HCT116 (cell line): ENCODE measurements around the gene PDK2. TPM values are rescaled to one million over a fixed set of nuclear protein-coding genes. Genes with fewer than 3 reads are reported as not detected.

Source experiments
- ATAC-seq: fragments of 200-7000 bp; cut with Tn5 transposase; 2 replicates; pipeline ENCODE4 v1.9.1; 2020; ENCODE audit warnings: mild to moderate bottlenecking, moderate library complexity
- BruUV-seq: library from RNA; stranded (reverse); fragments of 400-500 nt; replicated peaks from 2 replicates; lab custom pipeline; 2021; lab: Mats Ljungman, UMichigan
- CTCF ChIA-PET: fragments of 300-600 bp; sonication (Branson Sonifier 250); formaldehyde crosslinking; loops from one replicate; lab custom pipeline; 2021; ENCODE audit warnings: antibody characterized with exemption; lab: Charles Lee
- POLR2A ChIA-PET: fragments of 300-600, 350-600 bp; sonication (Branson Sonifier 250); formaldehyde crosslinking; loops from one replicate; lab custom pipeline; 2021; ENCODE audit warnings: antibody characterized with exemption; lab: Charles Lee
- RAD21 ChIA-PET, 2 experiments: fragments of 300-600 bp; sonication (Branson Sonifier 250); formaldehyde crosslinking; loops; one replicate each; lab custom pipeline; 2023; ENCODE audit warnings: low total read pairs in 2 of 2; ENCODE audit not compliant: uncharacterized antibody in 2 of 2, unreplicated experiment in 2 of 2, low non-redundant PET in 1 of 2; lab: Charles Lee
- DNase-seq: peaks from one replicate; pipeline ENCODE4 v3.0.0-alpha.2; 2010; ENCODE audit warnings: low read depth, low spot score
- H2AFZ ChIP-seq: fragments of 200-600 bp; shearing (Covaris generic), sonication (generic); 2 replicates; pipeline ENCODE4 v1.6.1; 2017; ENCODE audit warnings: low read depth, mixed run types, mixed read lengths, antibody characterized with exemption, low read length; ENCODE audit not compliant: poor library complexity, severe bottlenecking
- H3K27ac ChIP-seq: 2 replicates; pipeline ENCODE4 v1.5.1; 2012; ENCODE audit warnings: low read depth, low read length
- H3K27me3 ChIP-seq: fragments of 200-600 bp; sonication (generic); 2 replicates; pipeline ENCODE4 v1.6.1; 2016; ENCODE audit warnings: mixed run types, low read length, mixed read lengths; ENCODE audit not compliant: insufficient read depth
- H3K36me3 ChIP-seq, 2 experiments: fragments of 200-500 bp in 1 of 2; fragments of 200-600 bp in 1 of 2; sonication (Bioruptor generic) in 1 of 2; sonication (generic) in 1 of 2; 2 replicates each; pipeline versions ENCODE4 v1.5.1 to v1.6.1; 2014 to 2016; ENCODE audit warnings: low read length in 2 of 2, inconsistent platforms in 1 of 2, mixed read lengths in 1 of 2, mixed run types in 1 of 2; ENCODE audit not compliant: insufficient read depth in 2 of 2, control insufficient read depth in 1 of 2
- H3K4me1 ChIP-seq, 2 experiments: fragments of 200-600 bp in 1 of 2; sonication (generic) in 1 of 2; 2 replicates each; pipeline versions ENCODE4 v1.5.1 to v1.6.1; 2012 to 2017; ENCODE audit warnings: low read length in 2 of 2, inconsistent platforms in 1 of 2, mild to moderate bottlenecking in 1 of 2, mixed read lengths in 1 of 2, mixed run types in 1 of 2, moderate library complexity in 1 of 2; ENCODE audit not compliant: insufficient read depth in 2 of 2, control insufficient read depth in 1 of 2
- H3K4me2 ChIP-seq: fragments of 200-600 bp; sonication (generic); 2 replicates; pipeline ENCODE4 v1.6.1; 2017; ENCODE audit warnings: mixed run types, low read length, mixed read lengths
- H3K4me3 ChIP-seq, 2 experiments: fragments of 200-600 bp in 1 of 2; sonication (generic) in 1 of 2; replicated peaks in 1 of 2; 2 replicates each; pipeline ENCODE4 v1.5.1; 2011 to 2016; ENCODE audit warnings: low read length in 2 of 2, control low read depth in 1 of 2, low read depth in 1 of 2, mild to moderate bottlenecking in 1 of 2, mixed read lengths in 1 of 2, mixed run types in 1 of 2
- H3K79me2 ChIP-seq: fragments of 200-600 bp; sonication (generic); 2 replicates; pipeline ENCODE4 v1.6.1; 2017; ENCODE audit warnings: mild to moderate bottlenecking, mixed run types, low read length, moderate library complexity, mixed read lengths; ENCODE audit not compliant: insufficient read depth
- H3K9ac ChIP-seq: fragments of 200-600 bp; sonication (generic); 2 replicates; pipeline ENCODE4 v1.6.1; 2016; ENCODE audit warnings: low read length, mixed read lengths
- H3K9me2 ChIP-seq: fragments of 200-600 bp; sonication (generic), shearing (Covaris generic); 2 replicates; pipeline ENCODE4 v1.6.1; 2017; ENCODE audit warnings: mixed run types, mild to moderate bottlenecking, moderate library complexity; ENCODE audit not compliant: insufficient read depth
- H3K9me3 ChIP-seq, 2 experiments: fragments of 200-500 bp in 1 of 2; fragments of 200-600 bp in 1 of 2; sonication (Bioruptor generic) in 1 of 2; sonication (generic) in 1 of 2; 2 replicates each; pipeline ENCODE4 v1.6.1; 2014 to 2017; ENCODE audit warnings: low read length in 2 of 2, mixed read lengths in 2 of 2, inconsistent platforms in 1 of 2, low read depth in 1 of 2, mild to moderate bottlenecking in 1 of 2, mixed run types in 1 of 2, moderate library complexity in 1 of 2; ENCODE audit not compliant: control insufficient read depth in 1 of 2, insufficient read depth in 1 of 2
- H4K20me1 ChIP-seq: fragments of 200-600 bp; sonication (generic), shearing (Covaris generic); 2 replicates; pipeline ENCODE4 v1.6.1; 2017; ENCODE audit warnings: mixed run types, mild to moderate bottlenecking, moderate library complexity; ENCODE audit not compliant: insufficient read depth
- CBX3 ChIP-seq: IDR thresholded peaks from 2 replicates; pipeline ENCODE4 v1.6.1; 2012; ENCODE audit warnings: low read depth
- EGR1 ChIP-seq: IDR thresholded peaks from 2 replicates; pipeline ENCODE4 v1.6.1; 2012; ENCODE audit warnings: low read depth
- ELF1 ChIP-seq: IDR thresholded peaks from 2 replicates; pipeline ENCODE4 v1.6.1; 2012; ENCODE audit warnings: low read depth, borderline replicate concordance
- EZH2 ChIP-seq: fragments of 200-600 bp; sonication (generic); IDR thresholded peaks from 2 replicates; pipeline ENCODE4 v1.6.1; 2017; ENCODE audit warnings: antibody characterized with exemption, mixed run types
- EZH2phosphoT487 ChIP-seq: fragments of 200-600 bp; IDR thresholded peaks from 2 replicates; pipeline ENCODE4 v1.6.1; 2018; ENCODE audit warnings: antibody characterized with exemption, borderline replicate concordance
- FOSL1 ChIP-seq: IDR thresholded peaks from 2 replicates; pipeline ENCODE4 v1.6.1; 2012; ENCODE audit warnings: low read depth
- POLR2A ChIP-seq: IDR thresholded peaks from 2 replicates; pipeline ENCODE4 v1.7.0; 2011; ENCODE audit warnings: borderline replicate concordance; ENCODE audit not compliant: insufficient read depth, insufficient read length; ENCODE audit errors: extremely low read depth
- POLR2AphosphoS5 ChIP-seq: IDR thresholded peaks from 2 replicates; pipeline ENCODE4 v1.6.1; 2011; ENCODE audit warnings: mild to moderate bottlenecking, low read depth, low read length, moderate library complexity
- RAD21 ChIP-seq: IDR thresholded peaks from 2 replicates; pipeline ENCODE4 v1.6.1; 2012; ENCODE audit warnings: low read depth, mild to moderate bottlenecking
- SIN3A ChIP-seq: IDR thresholded peaks from 2 replicates; pipeline ENCODE4 v1.6.1; 2012; ENCODE audit warnings: low read depth
- SP1 ChIP-seq: IDR thresholded peaks from 2 replicates; pipeline ENCODE4 v1.6.1; 2012; ENCODE audit warnings: low read depth
- SRF ChIP-seq: IDR thresholded peaks from 2 replicates; pipeline ENCODE4 v1.6.1; 2012; ENCODE audit warnings: low read depth
- TCF7L2 ChIP-seq: IDR thresholded peaks from 2 replicates; pipeline ENCODE4 v1.7.0; 2011; ENCODE audit warnings: borderline replicate concordance, inconsistent platforms; ENCODE audit not compliant: insufficient read depth, insufficient read length; ENCODE audit errors: extremely low read depth
- ZFX ChIP-seq: fragments of 450-650 bp; IDR thresholded peaks from 2 replicates; pipeline ENCODE4 v1.6.1; 2017
- ZNF274 ChIP-seq: fragments of 200-500 bp; sonication (Bioruptor generic); IDR thresholded peaks from 2 replicates; pipeline ENCODE4 v1.6.1; 2014; ENCODE audit warnings: mild to moderate bottlenecking, low read depth, low read length, inconsistent platforms
- intact Hi-C: fragments of 100-400 bp; cut with micrococcal nuclease; formaldehyde crosslinking; loops from 2 replicates; pipeline ENCODE4 v1.10.0; 2022
- total RNA-seq: library from RNA; stranded (reverse); gene quantifications from one replicate; pipeline ENCODE4 v1.2.1, GENCODE V29; 2021; ENCODE audit not compliant: unreplicated experiment
- TF ChIP-seq, protein P1 (sequence below): IDR thresholded peaks from 2 replicates; pipeline ENCODE4 v1.6.1; 2012; ENCODE audit warnings: low read depth
- TF ChIP-seq, protein P2 (sequence below): IDR thresholded peaks from 2 replicates; pipeline ENCODE4 v1.6.1; 2012
- TF ChIP-seq, protein P3 (sequence below): IDR thresholded peaks from 2 replicates; pipeline ENCODE4 v1.6.1; 2011; ENCODE audit warnings: mild to moderate bottlenecking, low read length, moderate library complexity; ENCODE audit not compliant: insufficient replicate concordance; ENCODE audit errors: extremely low read depth
- TF ChIP-seq, protein P4 (sequence below): IDR thresholded peaks from 2 replicates; pipeline ENCODE4 v1.6.1; 2012
- TF ChIP-seq, protein P5 (sequence below), 3 experiments: fragments of 200-600 bp in 1 of 3; sonication (generic) in 1 of 3; IDR thresholded peaks in 2 of 3; conservative IDR thresholded peaks in 1 of 3; 2 replicates each; pipeline ENCODE4 v1.5.1; 2012 to 2017; ENCODE audit warnings: low read depth in 2 of 3, low read length in 2 of 3, antibody characterized with exemption in 1 of 3, borderline replicate concordance in 1 of 3, control low read depth in 1 of 3, mild to moderate bottlenecking in 1 of 3, mixed read lengths in 1 of 3, mixed run types in 1 of 3, moderate library complexity in 1 of 3; ENCODE audit not compliant: insufficient read depth in 1 of 3

Gene PDK2
- total RNA-seq, 1 experiment from 2014 or later = 39.1 TPM

DNA sequence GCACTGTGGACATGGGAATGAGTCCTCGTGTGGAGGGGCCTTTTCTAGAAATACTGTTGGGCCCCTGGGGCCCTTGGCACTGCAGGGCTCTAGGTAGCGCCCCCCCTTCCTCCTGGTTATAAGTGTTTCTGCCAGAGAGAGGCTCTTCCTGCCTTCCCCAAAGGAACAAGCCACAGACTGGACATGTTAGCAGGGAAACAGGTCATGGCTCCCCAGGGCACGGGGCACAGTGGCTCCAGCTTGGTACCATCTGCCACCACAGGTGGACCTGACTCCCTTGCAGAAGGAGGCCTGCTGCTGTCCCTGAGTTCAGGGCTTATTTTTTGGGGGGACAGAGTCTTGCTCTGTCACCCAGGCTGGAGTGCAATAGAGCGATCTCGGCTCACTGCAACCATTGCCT is 8.8 kb downstream of the PDK2 start:
- ATAC-seq = no peak
- BruUV-seq = no TSS peak
- intact Hi-C loops = no loop called here
- Histone ChIP-seq H3K4me1 (peaks cover 33 to 41% of the 10 kb centered on the region in 2 experiments), H4K20me1 (no peaks in the 10 kb centered on the region), H3K9me3 (no peaks in the 10 kb centered on the region)
- RAD21 ChIA-PET = no interaction called here
- no peak for TF ChIP-seq EGR1
- TF ChIP-seq SP1 = no peak
- TF ChIP-seq EZH2phosphoT487 = no peak
- no peak for TF ChIP-seq POLR2AphosphoS5
- TF ChIP-seq, protein P1, sequence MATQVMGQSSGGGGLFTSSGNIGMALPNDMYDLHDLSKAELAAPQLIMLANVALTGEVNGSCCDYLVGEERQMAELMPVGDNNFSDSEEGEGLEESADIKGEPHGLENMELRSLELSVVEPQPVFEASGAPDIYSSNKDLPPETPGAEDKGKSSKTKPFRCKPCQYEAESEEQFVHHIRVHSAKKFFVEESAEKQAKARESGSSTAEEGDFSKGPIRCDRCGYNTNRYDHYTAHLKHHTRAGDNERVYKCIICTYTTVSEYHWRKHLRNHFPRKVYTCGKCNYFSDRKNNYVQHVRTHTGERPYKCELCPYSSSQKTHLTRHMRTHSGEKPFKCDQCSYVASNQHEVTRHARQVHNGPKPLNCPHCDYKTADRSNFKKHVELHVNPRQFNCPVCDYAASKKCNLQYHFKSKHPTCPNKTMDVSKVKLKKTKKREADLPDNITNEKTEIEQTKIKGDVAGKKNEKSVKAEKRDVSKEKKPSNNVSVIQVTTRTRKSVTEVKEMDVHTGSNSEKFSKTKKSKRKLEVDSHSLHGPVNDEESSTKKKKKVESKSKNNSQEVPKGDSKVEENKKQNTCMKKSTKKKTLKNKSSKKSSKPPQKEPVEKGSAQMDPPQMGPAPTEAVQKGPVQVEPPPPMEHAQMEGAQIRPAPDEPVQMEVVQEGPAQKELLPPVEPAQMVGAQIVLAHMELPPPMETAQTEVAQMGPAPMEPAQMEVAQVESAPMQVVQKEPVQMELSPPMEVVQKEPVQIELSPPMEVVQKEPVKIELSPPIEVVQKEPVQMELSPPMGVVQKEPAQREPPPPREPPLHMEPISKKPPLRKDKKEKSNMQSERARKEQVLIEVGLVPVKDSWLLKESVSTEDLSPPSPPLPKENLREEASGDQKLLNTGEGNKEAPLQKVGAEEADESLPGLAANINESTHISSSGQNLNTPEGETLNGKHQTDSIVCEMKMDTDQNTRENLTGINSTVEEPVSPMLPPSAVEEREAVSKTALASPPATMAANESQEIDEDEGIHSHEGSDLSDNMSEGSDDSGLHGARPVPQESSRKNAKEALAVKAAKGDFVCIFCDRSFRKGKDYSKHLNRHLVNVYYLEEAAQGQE = no peak
- TF ChIP-seq SRF = no peak
- TF ChIP-seq, protein P2, sequence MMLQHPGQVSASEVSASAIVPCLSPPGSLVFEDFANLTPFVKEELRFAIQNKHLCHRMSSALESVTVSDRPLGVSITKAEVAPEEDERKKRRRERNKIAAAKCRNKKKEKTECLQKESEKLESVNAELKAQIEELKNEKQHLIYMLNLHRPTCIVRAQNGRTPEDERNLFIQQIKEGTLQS = no peak
- TF ChIP-seq RAD21 = no peak
- no peak for TF ChIP-seq ZNF274
- TF ChIP-seq, protein P3, sequence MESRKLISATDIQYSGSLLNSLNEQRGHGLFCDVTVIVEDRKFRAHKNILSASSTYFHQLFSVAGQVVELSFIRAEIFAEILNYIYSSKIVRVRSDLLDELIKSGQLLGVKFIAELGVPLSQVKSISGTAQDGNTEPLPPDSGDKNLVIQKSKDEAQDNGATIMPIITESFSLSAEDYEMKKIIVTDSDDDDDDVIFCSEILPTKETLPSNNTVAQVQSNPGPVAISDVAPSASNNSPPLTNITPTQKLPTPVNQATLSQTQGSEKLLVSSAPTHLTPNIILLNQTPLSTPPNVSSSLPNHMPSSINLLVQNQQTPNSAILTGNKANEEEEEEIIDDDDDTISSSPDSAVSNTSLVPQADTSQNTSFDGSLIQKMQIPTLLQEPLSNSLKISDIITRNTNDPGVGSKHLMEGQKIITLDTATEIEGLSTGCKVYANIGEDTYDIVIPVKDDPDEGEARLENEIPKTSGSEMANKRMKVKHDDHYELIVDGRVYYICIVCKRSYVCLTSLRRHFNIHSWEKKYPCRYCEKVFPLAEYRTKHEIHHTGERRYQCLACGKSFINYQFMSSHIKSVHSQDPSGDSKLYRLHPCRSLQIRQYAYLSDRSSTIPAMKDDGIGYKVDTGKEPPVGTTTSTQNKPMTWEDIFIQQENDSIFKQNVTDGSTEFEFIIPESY = no peak
- TF ChIP-seq EZH2 = no peak
- TF ChIP-seq ELF1 = no peak
- no peak for TF ChIP-seq ZFX
- no peak for TF ChIP-seq FOSL1
- TF ChIP-seq SIN3A = no peak
- TF ChIP-seq TCF7L2 = no peak
- no peak for TF ChIP-seq CBX3
- TF ChIP-seq, protein P4, sequence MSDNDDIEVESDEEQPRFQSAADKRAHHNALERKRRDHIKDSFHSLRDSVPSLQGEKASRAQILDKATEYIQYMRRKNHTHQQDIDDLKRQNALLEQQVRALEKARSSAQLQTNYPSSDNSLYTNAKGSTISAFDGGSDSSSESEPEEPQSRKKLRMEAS = no peak
- TF ChIP-seq, protein P5, sequence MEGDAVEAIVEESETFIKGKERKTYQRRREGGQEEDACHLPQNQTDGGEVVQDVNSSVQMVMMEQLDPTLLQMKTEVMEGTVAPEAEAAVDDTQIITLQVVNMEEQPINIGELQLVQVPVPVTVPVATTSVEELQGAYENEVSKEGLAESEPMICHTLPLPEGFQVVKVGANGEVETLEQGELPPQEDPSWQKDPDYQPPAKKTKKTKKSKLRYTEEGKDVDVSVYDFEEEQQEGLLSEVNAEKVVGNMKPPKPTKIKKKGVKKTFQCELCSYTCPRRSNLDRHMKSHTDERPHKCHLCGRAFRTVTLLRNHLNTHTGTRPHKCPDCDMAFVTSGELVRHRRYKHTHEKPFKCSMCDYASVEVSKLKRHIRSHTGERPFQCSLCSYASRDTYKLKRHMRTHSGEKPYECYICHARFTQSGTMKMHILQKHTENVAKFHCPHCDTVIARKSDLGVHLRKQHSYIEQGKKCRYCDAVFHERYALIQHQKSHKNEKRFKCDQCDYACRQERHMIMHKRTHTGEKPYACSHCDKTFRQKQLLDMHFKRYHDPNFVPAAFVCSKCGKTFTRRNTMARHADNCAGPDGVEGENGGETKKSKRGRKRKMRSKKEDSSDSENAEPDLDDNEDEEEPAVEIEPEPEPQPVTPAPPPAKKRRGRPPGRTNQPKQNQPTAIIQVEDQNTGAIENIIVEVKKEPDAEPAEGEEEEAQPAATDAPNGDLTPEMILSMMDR (IDR thresholded peaks at IDR 0.05 in 2 of 3, conservative IDR thresholded peaks at IDR 0.05 in 1 of 3; ENCODE audit: borderline replicate concordance in 1 of 3, insufficient read depth in 1 of 3, low read depth in 2 of 3, low read length in 2 of 3) = no peak
- TF ChIP-seq POLR2A = no peak
- TF ChIP-seq, all 23 proteins: peak for 0
- Histone ChIP-seq H3K79me2 (no peaks in the 10 kb centered on the region), H3K4me3 (no peak overlapping the region), H3K4me2 (no peak overlapping the region), H3K27ac (no peak overlapping the region), H3K36me3 (peaks cover 0 to 5% of the 10 kb centered on the region in 2 experiments; a peak in 1 of 4 replicates), H2AFZ (no peak overlapping the region), H3K9me2 (no peaks in the 10 kb centered on the region), H3K27me3 (no peaks in the 10 kb centered on the region), H3K9ac (no peak overlapping the region)
- POLR2A ChIA-PET = interaction anchor here (1.5 kb wide), 1 partner anchor 11 kb away, joined by 3 read pairs; no protein-coding TSS in a partner anchor
- CTCF ChIA-PET = interaction anchor here (3.3 kb wide), 1 partner anchor 10 kb away, joined by 15 read pairs; no protein-coding TSS in a partner anchor
- no peak for DNase-seq
